Measurements from ENCODE around the gene MED31. TPM values are rescaled to one million over a fixed set of nuclear protein-coding genes. Genes with fewer than 3 reads are reported as not detected.

MED31 gene
- total and polyA plus RNA-seq, 2 experiments from 2014 or later: 13.8 to 44.2 TPM

DNA sequence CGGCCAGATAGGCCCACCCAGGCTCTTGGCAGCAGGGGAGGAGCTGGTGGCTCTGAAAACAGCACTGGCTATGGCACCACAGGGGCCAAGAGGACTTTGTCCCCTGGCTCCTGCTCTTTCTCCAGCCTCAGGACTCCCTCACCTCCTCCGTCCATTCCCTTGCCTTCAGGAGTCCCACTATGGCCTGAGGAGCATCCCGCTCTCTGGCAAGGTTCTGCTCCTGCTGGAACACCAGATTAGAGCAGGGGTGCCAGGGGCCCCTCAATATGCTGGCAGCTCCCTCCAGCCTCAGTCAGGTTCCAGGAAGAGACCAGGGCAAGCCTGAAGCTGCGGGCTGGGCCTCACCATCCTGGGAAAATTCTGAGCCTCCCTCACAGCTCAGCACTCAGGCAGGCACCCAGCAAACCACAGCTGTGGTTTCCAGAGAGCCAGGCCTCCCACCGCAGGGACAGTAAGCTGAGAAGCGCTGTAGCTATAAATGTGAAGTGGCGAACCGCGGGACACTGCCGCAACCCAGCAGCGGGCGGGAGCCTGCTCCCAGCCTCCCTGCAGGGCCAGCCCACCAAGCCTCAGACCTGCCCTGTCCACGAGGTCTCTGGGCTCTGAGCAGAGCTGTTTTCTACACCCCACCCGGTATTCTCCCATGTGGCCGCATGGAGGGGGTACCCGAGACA lies 25.9 kb upstream of the MED31 start:
- no peaks in the 10 kb centered on the region for H4K20me1 ChIP-seq (ENCODE audit: insufficient read depth, poor library complexity, severe bottlenecking)
- TF ChIP-seq EZH2phosphoT487 (IDR thresholded peaks at IDR 0.05; ENCODE audit: low read depth, severe bottlenecking, unreplicated experiment) (no peak), EZH2 (IDR thresholded peaks at IDR 0.05; ENCODE audit: borderline replicate concordance) (no peak)
- TF ChIP-seq, protein P1, sequence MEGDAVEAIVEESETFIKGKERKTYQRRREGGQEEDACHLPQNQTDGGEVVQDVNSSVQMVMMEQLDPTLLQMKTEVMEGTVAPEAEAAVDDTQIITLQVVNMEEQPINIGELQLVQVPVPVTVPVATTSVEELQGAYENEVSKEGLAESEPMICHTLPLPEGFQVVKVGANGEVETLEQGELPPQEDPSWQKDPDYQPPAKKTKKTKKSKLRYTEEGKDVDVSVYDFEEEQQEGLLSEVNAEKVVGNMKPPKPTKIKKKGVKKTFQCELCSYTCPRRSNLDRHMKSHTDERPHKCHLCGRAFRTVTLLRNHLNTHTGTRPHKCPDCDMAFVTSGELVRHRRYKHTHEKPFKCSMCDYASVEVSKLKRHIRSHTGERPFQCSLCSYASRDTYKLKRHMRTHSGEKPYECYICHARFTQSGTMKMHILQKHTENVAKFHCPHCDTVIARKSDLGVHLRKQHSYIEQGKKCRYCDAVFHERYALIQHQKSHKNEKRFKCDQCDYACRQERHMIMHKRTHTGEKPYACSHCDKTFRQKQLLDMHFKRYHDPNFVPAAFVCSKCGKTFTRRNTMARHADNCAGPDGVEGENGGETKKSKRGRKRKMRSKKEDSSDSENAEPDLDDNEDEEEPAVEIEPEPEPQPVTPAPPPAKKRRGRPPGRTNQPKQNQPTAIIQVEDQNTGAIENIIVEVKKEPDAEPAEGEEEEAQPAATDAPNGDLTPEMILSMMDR (IDR thresholded peaks at IDR 0.05; ENCODE audit: poor library complexity): no peak
- H3K79me2 ChIP-seq: no peaks in the 10 kb centered on the region
- no peaks in the 10 kb centered on the region for H3K9me3 ChIP-seq (ENCODE audit: low read depth)
- no peak for DNase-seq (ENCODE audit: low spot score)
- 66% methylated on average over 16 of the region's 16 CpGs for WGBS (ENCODE audit: low lambda C conversion rate, missing lambda C conversion rate)
- H3K9me2 ChIP-seq (replicated peaks; ENCODE audit: insufficient read depth): no peaks in the 10 kb centered on the region
- H3K4me1 ChIP-seq (ENCODE audit: insufficient read depth): peaks cover 14% of the 10 kb centered on the region
- H3K4me3 ChIP-seq: no peak overlapping the region
- H3K36me3 ChIP-seq (replicated peaks; ENCODE audit: insufficient read depth, low read depth): no peaks in the 10 kb centered on the region
- H3K4me2 ChIP-seq: no peak overlapping the region
- H3K27me3 ChIP-seq: no peaks in the 10 kb centered on the region
- H2AFZ ChIP-seq: no peak overlapping the region
- peak overlapping the region; percentile 27 for H3K27ac ChIP-seq

DNA sequence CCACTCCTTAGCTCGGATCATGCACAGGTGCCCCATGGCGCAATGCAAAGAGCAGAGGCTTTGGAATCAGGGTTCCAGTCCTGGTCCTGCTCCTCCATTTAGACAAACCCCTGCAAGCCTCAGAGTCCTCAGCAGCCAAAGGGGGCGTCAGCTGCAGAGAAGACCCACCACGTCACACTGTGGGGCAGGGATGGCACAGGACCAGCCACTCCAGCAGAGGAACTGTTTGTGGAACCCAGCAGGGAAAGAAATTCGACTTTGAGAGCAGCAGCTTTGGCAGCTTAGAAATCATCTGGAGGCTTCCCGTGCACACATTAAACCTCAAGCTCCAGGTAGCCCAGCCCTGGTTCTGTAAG lies 25.4 kb upstream of the MED31 start:
- Histone ChIP-seq H2AFZ (no peak overlapping the region), H3K4me2 (no peak overlapping the region)
- no peak for DNase-seq (ENCODE audit: low spot score)

DNA sequence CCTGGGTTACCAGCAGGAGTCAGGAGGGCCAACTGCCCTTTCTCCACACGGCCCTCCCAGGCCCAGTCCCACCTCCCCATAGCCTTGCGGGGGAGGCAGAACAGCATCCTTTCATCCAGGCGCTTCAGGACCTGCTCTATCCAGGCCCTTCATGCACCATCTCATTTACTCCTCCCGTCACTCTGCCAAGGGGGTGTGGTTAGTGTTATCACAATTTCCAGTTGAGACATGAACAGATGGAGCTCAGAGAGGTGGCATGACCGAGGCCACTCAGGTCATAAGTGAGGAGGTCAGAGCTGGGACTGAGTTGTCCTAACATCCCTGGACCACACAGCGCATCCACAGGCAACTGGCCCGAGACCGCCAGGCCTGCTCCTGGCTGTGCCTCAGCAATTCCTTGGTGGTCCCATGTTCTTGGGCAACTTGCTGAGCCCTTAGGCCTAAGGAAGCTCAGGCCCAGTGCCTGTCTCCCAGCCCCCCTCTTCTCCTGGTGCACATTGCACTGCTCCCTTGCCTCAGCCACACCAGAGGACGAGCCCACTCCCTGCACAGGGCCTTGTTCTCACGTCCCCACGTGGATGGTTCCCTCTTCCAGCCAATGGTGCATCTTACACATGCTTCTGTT lies 23.9 kb upstream of the MED31 start:
- Histone ChIP-seq H3K27ac (no peak overlapping the region), H3K79me2 (no peaks in the 10 kb centered on the region), H3K9me3 (ENCODE audit: low read depth) (no peaks in the 10 kb centered on the region), H3K4me2 (no peak overlapping the region), H3K27me3 (no peaks in the 10 kb centered on the region), H3K9me2 (replicated peaks; ENCODE audit: insufficient read depth) (no peaks in the 10 kb centered on the region), H4K20me1 (ENCODE audit: insufficient read depth, poor library complexity, severe bottlenecking) (no peaks in the 10 kb centered on the region), H3K4me1 (ENCODE audit: insufficient read depth) (peaks cover 10% of the 10 kb centered on the region), H3K4me3 (no peak overlapping the region), H3K36me3 (replicated peaks; ENCODE audit: insufficient read depth, low read depth) (no peaks in the 10 kb centered on the region), H2AFZ (no peak overlapping the region)
- no peak for DNase-seq (ENCODE audit: low spot score)
- 87% methylated on average over 11 of the region's 11 CpGs for WGBS (ENCODE audit: low lambda C conversion rate, missing lambda C conversion rate)
- TF ChIP-seq, protein P1 (IDR thresholded peaks at IDR 0.05; ENCODE audit: poor library complexity): no peak
- TF ChIP-seq EZH2phosphoT487 (IDR thresholded peaks at IDR 0.05; ENCODE audit: low read depth, severe bottlenecking, unreplicated experiment) (no peak), EZH2 (IDR thresholded peaks at IDR 0.05; ENCODE audit: borderline replicate concordance) (no peak)

More for the DNA sequence above, 25.4 kb upstream of the MED31 start:
- H3K36me3 ChIP-seq (replicated peaks; ENCODE audit: insufficient read depth, low read depth): no peaks in the 10 kb centered on the region
- H3K27me3 ChIP-seq: no peaks in the 10 kb centered on the region
- no peaks in the 10 kb centered on the region for H3K79me2 ChIP-seq
- WGBS (ENCODE audit: low lambda C conversion rate, missing lambda C conversion rate): 71% methylated on average over 6 of the region's 6 CpGs
- no peaks in the 10 kb centered on the region for H3K9me2 ChIP-seq (replicated peaks; ENCODE audit: insufficient read depth)
- no peaks in the 10 kb centered on the region for H4K20me1 ChIP-seq (ENCODE audit: insufficient read depth, poor library complexity, severe bottlenecking)
- H3K9me3 ChIP-seq (ENCODE audit: low read depth): no peaks in the 10 kb centered on the region
- TF ChIP-seq, protein P1 (IDR thresholded peaks at IDR 0.05; ENCODE audit: poor library complexity): no peak
- TF ChIP-seq EZH2 (IDR thresholded peaks at IDR 0.05; ENCODE audit: borderline replicate concordance) (no peak), EZH2phosphoT487 (IDR thresholded peaks at IDR 0.05; ENCODE audit: low read depth, severe bottlenecking, unreplicated experiment) (no peak)
- H3K4me1 ChIP-seq (ENCODE audit: insufficient read depth): peaks cover 14% of the 10 kb centered on the region
- peak overlapping the region; percentile 27 for H3K27ac ChIP-seq
- H3K4me3 ChIP-seq: no peak overlapping the region
